Measurements from ENCODE around the gene FAM136A. TPM values are rescaled to one million over a fixed set of nuclear protein-coding genes. Genes with fewer than 3 reads are reported as not detected.

FAM136A gene
- total RNA-seq: 10 to 100 TPM; 33.6 to 47.7 TPM

DNA sequence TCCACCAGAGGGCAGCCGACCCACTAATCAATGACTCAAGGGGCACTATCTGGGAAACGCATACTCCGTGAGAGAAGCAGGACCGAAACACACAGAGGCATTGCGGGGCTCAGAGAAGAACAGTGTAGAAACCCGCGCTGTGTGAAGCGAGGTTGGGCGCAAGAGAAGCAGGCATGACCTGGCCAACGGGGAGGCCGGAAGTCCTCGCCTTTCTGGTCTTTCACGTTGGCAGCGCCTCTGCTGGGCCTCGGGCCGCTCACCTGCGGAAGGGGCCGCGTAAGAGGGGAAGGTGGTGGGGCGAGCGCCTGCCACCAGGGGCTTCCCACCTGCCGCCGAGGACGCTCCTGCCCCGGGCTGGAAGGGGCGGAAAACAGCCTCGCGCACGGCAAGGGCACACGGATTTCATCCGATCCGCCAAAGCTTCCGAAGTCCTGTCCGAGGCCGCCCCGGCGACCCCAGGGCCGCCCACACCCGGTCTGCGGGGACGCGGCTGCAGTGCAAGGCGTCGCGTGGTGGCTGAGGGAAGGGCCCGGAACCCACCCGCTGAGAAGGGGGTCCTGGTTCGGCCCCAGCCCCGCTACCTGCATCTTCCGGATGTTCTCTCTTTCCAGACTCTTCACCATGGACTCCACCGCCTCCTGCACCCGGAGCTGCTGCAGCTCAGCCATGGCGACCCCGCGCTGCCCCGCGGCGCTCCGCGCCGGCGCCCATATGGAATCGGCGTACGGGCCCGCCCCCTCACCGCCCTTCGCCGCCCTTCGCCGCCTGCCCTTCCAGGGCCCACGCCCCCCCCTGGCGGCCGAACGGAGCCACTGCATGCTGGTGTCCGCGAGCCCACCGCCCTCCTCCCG, at the start of gene FAM136A:
TSS of gene FAM136A (minus strand) at position 724 of the 851 bp plus-strand sequence. CDS start at position 668, 56 bp downstream.
- H3K27ac Mint-ChIP-seq: peak within 1 kb of the TSS; percentile 91 to 97
- H3K36me3 Mint-ChIP-seq: peaks cover 17 to 21% of the 10 kb centered on the region in 2 donors
- DNase-seq (ENCODE audit: low spot score in 2 of 2): peak; percentile 89 to 94
- peak; percentile 86 to 88 for ATAC-seq
- H3K9me3 Mint-ChIP-seq: no peaks in the 10 kb centered on the region

DNA sequence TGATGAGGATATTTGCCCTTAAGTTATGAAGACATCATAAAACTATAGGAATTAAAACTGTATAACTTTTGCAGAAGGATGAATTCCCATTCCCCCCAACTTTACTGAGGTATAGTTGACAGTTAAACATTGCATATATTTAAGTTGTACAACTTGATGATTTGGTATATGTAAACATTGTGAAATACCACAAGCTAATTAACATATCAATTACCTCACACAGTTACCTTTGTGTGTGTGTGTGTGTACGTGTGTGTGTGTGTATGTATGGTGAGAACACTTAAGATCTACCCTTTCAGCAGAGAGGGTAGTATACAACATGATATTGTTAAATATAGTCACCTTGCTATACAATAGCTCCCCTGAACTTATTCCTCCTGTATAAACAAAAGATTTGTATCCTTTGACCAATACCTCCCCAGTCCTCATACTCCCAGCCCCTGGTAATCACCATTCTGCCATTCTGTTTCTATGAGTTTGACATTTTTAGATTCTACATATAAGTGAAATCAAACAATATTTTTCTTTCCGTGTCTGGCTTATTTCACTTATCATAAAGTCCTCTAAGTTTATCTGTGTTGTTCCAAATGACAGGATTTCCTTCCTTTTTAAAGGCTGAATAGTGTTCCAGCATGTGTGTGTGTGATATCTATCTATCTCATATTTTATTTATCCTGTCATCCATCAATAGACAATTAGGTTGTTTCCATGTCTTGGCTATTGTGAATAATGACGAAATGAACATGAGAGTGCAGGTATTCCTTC, 48.2 kb upstream of the FAM136A start:
- H3K27ac Mint-ChIP-seq: no peak overlapping the region

DNA sequence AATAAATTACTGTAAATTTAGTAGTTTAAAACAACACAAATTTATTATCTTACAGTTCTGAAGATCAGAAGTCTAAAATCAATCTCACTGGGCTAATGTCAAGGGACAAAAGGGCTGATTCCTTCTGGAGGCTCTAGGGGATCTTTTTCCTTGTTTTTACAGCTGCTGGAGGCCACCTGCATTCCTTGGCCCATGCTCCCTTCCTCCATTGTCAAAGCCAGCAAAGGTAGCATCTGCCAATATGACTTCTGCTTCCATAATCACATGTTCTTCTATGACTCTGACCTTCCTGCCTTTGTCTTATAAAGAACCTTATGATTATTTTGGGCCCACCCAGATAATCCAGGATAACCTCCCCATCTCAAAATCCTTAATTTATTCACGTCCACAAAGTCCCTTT, 46.0 kb upstream of the FAM136A start:
- no peaks in the 10 kb centered on the region for H3K36me3 Mint-ChIP-seq
- no peaks in the 10 kb centered on the region for H3K9me3 Mint-ChIP-seq
- H3K27ac Mint-ChIP-seq: no peak overlapping the region
- ATAC-seq (no peak), DNase-seq (ENCODE audit: low spot score in 2 of 2) (no peak)

More for the DNA sequence above, 48.2 kb upstream of the FAM136A start:
- Mint-ChIP-seq H3K9me3 (no peaks in the 10 kb centered on the region), H3K36me3 (no peaks in the 10 kb centered on the region)
- DNase-seq (ENCODE audit: low spot score in 2 of 2): no peak
- no peak for ATAC-seq

DNA sequence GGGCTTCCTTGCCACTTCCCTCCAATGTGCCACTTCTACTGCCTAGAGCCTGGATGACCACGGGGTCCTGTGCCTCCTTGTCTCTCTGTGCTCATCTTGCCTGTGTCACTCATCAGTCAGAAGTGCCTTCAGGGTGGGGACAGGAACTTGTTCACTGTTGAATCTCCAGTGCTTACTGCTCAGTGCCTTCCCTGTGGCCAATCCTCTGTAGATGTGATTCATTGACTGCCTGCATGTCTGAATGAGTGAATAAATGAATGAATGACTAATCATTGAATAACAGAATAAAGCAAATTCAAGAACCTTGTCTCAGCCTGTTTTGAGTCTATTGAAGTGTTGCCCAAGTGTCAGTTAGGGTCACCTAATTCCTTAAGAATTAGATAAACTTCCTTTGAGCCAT, 42.3 kb upstream of the FAM136A start:
- peak; percentile 47 to 73 for ATAC-seq

DNA sequence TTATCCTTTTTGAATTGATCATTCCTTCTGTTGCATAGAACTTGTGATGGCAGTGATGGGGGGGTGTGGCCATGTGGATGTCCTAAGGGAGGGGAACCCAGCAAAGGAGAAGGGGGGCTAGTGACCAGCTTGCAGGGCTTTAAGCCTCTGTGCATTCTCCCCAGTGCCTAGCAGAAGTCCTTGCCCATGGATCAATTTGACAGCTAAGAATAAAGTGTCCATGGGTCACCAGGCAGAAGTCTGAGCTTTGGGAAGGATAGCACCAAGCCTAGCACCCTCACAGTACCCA, 39.6 kb upstream of the FAM136A start:
- no peaks in the 10 kb centered on the region for H3K9me3 Mint-ChIP-seq
- H3K36me3 Mint-ChIP-seq: no peaks in the 10 kb centered on the region
- H3K27ac Mint-ChIP-seq: peak overlapping the region in 1 of 2 donors; percentile 2
- DNase-seq (ENCODE audit: low spot score in 2 of 2): no peak
- ATAC-seq: no peak

More for the DNA sequence above, 42.3 kb upstream of the FAM136A start:
- no peaks in the 10 kb centered on the region for H3K36me3 Mint-ChIP-seq
- no peaks in the 10 kb centered on the region for H3K9me3 Mint-ChIP-seq
- no peak for DNase-seq (ENCODE audit: low spot score in 2 of 2)
- no peak overlapping the region for H3K27ac Mint-ChIP-seq

DNA sequence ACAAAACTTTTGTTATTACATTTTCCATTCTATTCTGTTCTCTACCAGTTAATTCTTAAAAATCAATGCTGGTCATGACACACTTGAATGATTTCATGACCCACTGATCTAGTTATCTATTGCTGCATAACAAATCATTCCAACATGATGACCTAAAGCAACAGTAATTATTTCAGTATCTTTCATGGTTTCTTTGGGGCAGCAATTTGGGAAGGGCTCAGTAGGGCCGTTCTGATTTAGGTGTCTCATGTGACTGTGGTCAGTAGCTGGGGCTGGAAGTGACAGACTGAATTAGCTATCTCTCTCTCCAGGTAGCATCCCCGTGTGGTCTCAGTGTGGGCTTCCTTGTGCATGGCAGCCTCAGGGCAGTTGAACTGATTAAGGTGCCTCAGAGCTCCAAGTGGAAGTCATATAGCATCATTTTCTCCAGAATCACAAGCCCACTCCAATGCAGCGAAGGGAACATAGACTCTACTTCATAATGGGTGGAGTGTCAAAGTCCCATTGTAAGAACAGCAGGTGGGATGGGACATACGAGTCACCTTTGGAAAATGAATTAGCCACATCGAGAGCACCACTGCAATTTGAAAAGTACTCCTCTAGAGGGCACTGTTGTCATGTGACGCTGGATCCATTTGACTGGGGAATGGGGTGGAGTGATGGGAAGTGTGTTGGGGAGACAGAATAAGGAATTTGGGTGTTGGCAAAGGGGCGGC, 39.1 kb upstream of the FAM136A start:
- H3K9me3 Mint-ChIP-seq: no peaks in the 10 kb centered on the region
- H3K27ac Mint-ChIP-seq: no peak overlapping the region
- DNase-seq (ENCODE audit: low spot score in 2 of 2) (peak in 1 of 2 donors; percentile 38), ATAC-seq (peak; percentile 50 to 57)
- no peaks in the 10 kb centered on the region for H3K36me3 Mint-ChIP-seq

DNA sequence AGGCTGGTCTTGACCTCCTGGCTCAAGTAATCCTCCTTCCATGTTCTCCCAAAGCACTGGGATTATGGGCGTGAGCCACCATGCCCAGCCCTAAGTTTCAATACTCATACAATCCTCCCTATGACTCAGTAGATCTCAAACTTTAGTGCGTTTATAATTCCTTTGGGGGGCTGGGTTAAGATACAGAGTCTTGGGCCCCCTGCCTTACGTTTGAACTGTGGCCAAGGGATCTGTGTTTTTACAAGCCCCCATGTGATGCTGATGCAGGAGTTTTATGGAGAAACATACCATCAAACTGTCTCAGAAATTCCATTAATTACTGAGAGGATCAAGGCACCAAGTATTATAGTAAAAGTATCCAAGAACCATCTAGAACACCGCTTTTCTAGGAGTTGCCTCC, 38.2 kb upstream of the FAM136A start:
- DNase-seq (ENCODE audit: low spot score in 2 of 2): no peak
- H3K9me3 Mint-ChIP-seq: no peaks in the 10 kb centered on the region
- no peak for ATAC-seq
- H3K36me3 Mint-ChIP-seq: no peaks in the 10 kb centered on the region
- no peak overlapping the region for H3K27ac Mint-ChIP-seq

DNA sequence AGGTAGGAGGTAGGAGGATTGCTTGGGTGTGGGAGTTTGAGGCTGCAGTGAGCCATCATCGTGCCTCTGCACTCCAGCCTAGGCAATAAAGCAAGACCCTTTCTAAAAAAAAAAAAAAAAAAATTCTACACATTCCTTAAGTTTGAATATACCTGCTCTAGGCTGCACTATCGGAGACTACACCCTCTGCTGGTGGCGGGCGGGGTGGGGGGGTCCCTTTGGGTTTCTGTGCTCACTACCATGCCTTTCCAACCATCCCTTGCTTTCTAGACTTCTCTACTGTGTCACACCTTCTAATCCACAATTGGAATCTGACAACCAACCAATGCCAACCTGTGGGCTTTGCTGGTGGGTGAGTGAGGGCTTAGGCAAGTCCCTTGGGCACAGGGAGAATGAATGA, 34.7 kb upstream of the FAM136A start:
- no peak for ATAC-seq
- no peak for DNase-seq (ENCODE audit: low spot score in 2 of 2)
- Mint-ChIP-seq H3K36me3 (no peaks in the 10 kb centered on the region), H3K27ac (no peak overlapping the region), H3K9me3 (no peaks in the 10 kb centered on the region)

DNA sequence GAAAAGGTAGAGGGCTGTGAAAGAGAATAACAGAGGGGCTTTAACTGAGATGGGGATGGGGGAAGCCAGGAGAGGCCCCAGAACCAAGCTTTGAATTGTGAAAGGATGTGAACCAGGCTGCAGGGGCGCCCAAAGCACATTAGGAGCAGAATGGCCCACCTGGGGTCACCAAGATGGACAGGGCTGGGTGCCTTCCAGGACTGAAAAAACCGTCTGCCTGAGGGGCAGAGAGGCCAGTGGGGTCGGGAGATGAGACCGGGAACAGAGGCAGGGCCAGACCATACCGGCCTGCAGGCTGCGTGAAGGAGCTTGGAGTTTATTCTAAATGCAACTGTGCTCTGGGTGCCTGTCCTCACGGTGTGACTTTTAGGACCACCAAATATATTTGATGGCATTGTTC, 29.1 kb upstream of the FAM136A start:
- Mint-ChIP-seq H3K27ac (no peak overlapping the region), H3K9me3 (no peaks in the 10 kb centered on the region), H3K36me3 (no peaks in the 10 kb centered on the region)
- ATAC-seq (no peak), DNase-seq (ENCODE audit: low spot score in 2 of 2) (no peak)

DNA sequence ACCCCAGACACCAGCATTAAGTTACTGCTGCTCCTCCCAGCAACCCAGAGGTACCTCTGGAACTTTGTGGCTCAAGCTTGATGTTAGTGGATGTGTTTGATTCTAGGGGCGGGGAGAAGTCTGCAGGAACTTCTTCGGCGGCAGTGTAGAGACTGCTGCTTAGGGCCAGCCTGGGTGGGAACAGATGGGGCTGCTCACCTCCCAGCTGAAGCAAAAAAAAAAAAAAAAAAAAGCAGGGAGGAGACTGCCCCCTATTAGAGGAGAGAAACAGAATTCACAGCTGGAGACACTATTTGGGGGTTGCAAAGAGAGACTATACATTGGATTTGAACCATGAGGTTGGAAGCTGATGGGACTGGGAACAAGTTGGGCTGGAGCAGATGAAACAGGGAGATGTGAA, 28.6 kb upstream of the FAM136A start:
- no peak for ATAC-seq
- Mint-ChIP-seq H3K9me3 (no peaks in the 10 kb centered on the region), H3K36me3 (no peaks in the 10 kb centered on the region), H3K27ac (no peak overlapping the region)
- DNase-seq (ENCODE audit: low spot score in 2 of 2): no peak

DNA sequence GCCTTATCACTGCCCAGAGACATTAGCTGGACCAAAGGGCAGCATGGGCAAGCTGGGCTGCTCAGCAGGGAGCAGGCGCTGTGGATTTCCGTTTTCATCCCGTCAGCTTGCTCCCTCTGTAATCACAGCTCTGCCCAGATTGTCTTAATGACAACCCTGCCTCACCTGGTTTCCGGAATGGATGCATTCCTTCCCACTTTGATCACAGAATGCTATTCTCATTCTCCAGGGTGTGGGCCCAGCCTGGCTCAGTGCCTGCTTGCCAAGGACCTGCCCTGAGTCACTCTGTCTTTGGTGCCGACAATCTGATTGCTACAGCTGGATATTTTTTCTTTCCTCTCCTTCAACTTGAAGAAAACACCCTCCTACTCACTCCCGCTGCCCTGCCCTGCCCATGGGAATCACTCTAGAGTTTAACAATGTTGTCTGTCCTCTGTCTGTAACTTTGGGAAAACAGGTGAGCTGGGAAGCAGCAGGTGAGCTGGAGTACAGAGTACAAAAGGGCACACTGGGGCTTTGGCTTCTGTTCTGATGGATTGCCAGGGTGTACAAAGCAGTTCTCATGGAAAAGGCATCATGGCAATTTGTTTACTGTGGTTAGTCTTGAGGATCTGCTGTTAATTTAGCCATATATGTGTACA, 27.2 kb upstream of the FAM136A start:
- ATAC-seq: no peak
- H3K27ac Mint-ChIP-seq: no peak overlapping the region
- no peaks in the 10 kb centered on the region for H3K9me3 Mint-ChIP-seq
- DNase-seq (ENCODE audit: low spot score in 2 of 2): no peak
- H3K36me3 Mint-ChIP-seq: no peaks in the 10 kb centered on the region

DNA sequence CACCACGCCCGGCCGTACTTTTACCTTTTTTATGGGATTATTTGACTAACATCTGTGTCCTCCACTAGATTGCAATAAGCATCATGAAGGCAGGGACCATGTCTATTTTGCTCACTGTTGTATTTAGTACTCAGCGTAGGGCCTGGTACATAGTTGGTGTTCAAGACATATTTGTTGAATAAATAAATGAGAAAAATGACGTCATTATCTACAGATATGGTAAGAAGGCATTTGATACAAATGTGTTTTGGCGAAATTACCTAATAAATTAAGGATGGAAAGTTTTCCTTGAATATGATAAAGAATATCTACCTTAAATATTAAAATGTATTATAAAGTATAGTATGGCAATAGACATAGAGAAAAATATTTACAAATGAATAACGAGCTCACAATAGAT, 24.0 kb upstream of the FAM136A start:
- H3K36me3 Mint-ChIP-seq: no peaks in the 10 kb centered on the region
- no peak for DNase-seq (ENCODE audit: low spot score in 2 of 2)
- no peak overlapping the region for H3K27ac Mint-ChIP-seq
- ATAC-seq: no peak
- no peaks in the 10 kb centered on the region for H3K9me3 Mint-ChIP-seq

DNA sequence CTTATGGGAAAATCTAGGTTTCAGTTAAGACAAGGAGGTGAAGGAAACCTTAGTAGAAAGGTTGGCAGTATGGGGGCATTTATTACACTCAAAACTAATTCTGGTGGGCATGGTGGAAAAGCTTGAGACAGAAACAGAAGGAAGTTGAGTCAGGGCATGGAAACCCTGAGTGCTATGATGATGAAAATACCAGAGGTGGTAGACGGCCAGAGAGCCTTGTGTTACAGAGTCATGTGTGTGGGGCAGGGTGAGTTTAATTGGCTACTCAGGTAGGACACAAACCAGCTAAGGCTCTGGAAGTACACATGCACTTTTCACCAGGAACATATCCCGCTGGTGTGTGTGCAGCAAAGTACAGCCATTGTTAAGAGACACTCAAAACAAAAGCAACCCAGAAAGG, 20.7 kb upstream of the FAM136A start:
- Mint-ChIP-seq H3K9me3 (no peaks in the 10 kb centered on the region), H3K36me3 (no peaks in the 10 kb centered on the region), H3K27ac (no peak overlapping the region)
- ATAC-seq (no peak), DNase-seq (ENCODE audit: low spot score in 2 of 2) (no peak)

DNA sequence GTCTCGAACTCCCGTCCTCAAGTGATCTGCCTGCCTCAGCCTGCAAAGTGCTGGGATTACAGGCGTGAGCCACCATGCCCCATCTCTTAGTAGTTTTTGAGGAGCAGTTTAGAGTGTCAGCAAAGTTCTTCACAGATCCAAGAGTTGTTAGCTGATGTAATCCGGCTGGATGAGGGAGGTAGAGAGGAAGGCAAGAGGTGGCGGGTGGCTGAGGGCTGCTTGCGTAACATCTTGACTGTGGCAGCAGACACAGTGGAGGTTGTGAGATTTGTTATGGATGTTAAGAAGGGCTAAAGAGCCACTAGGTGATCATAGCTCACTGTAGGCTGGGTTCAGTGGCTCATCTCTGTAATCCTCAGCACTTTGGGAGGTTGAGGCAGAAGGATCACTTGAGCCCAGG, 19.5 kb upstream of the FAM136A start:
- ATAC-seq: no peak
- Mint-ChIP-seq H3K27ac (peak overlapping the region in 1 of 2 donors; percentile 57), H3K36me3 (no peaks in the 10 kb centered on the region), H3K9me3 (no peaks in the 10 kb centered on the region)
- no peak for DNase-seq (ENCODE audit: low spot score in 2 of 2)

DNA sequence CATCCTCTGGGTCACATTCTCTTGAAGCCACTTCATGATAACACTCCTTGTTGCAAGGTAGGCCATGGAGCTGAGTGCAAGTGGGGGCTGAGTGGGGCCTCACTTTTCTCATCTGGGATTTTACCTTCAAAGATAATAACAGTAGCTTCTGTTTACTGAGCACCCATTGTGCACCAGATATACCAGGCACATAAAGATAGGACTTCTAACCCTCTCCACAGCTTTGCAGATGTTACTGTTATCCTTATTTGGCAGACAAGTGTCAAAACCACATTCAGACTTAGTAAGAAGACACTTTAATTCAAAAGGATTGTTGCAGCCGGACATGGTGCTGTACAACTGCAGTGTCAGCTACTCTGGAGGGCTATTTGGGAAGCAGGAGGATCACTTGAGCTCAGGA, 12.8 kb upstream of the FAM136A start:
- no peaks in the 10 kb centered on the region for H3K9me3 Mint-ChIP-seq
- no peak for DNase-seq (ENCODE audit: low spot score in 2 of 2)
- no peak overlapping the region for H3K27ac Mint-ChIP-seq
- ATAC-seq: no peak
- H3K36me3 Mint-ChIP-seq: no peaks in the 10 kb centered on the region

DNA sequence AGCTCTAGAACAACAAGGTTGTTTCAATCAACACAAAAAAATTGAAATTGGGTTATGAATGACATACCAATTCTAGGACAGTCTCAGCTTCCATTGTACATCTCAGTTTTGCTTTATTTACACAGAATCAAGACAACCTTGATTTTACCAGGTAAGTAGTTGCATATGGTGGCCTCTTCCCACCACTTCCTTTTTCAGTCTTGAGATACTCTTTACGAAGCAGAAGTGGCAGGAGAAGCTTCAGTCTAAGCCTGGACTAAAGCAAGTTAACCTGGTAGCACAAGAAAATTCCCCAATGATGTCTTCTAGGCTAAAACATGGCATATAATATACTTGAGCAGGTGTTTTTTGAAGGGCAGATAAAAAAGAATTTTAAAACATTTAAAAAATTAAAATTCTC, 10.7 kb upstream of the FAM136A start:
- H3K36me3 Mint-ChIP-seq: no peaks in the 10 kb centered on the region
- H3K9me3 Mint-ChIP-seq: no peaks in the 10 kb centered on the region
- H3K27ac Mint-ChIP-seq: no peak overlapping the region
- DNase-seq (ENCODE audit: low spot score in 2 of 2): no peak
- ATAC-seq: no peak

DNA sequence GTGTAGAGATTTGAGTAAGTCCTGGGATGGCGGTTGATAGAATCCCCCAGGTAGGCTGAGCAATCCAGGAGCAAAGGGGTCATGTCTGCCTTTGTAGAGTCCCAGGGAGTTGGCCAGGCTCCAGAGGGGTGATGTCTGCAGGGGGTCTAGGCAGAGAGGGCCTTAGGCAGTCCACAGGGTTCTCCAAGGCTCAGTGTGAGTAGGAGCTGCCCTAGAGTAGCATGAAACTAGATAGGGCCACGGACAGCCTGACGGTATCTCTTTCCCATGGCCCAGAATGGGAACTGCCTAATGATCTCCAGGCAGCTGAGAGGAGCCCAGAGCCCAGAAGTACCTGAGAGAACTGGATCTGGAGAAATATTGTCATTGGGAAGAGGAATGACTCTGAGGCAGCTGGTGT, 9.0 kb upstream of the FAM136A start:
- Mint-ChIP-seq H3K9me3 (no peaks in the 10 kb centered on the region), H3K27ac (no peak overlapping the region), H3K36me3 (no peaks in the 10 kb centered on the region)
- no peak for ATAC-seq
- no peak for DNase-seq (ENCODE audit: low spot score in 2 of 2)
